H7 (cell line): ENCODE results near the gene NAPB. TPM values are rescaled to one million over a fixed set of nuclear protein-coding genes. Genes with fewer than 3 reads are reported as not detected.

Experiments
- DNase-seq: peaks from one replicate; pipeline ENCODE4 v3.0.0; 2012
- H3K27me3 ChIP-seq: 2 replicates; pipeline ENCODE4 v1.6.0; 2011; ENCODE audit warnings: mild to moderate bottlenecking, low read length; ENCODE audit not compliant: control insufficient read depth, insufficient read depth
- H3K36me3 ChIP-seq: replicated peaks from 2 replicates; pipeline ENCODE4 v1.5.1; 2011; ENCODE audit warnings: low read length; ENCODE audit not compliant: control insufficient read depth, insufficient read depth
- H3K4me3 ChIP-seq: 2 replicates; pipeline ENCODE4 v1.5.1; 2011; ENCODE audit warnings: low read depth, mild to moderate bottlenecking, control low read depth, low read length, moderate library complexity; ENCODE audit not compliant: insufficient read depth
- total RNA-seq: library from RNA; depleted of rRNA; stranded (reverse); fragments of >200 nt; shearing (Covaris generic); gene quantifications from 2 replicates; pipeline ENCODE4 v1.2.3, GENCODE V29; 2014

The NAPB gene
- total RNA-seq, 1 experiment from 2014 or later: 4.8 TPM

DNA sequence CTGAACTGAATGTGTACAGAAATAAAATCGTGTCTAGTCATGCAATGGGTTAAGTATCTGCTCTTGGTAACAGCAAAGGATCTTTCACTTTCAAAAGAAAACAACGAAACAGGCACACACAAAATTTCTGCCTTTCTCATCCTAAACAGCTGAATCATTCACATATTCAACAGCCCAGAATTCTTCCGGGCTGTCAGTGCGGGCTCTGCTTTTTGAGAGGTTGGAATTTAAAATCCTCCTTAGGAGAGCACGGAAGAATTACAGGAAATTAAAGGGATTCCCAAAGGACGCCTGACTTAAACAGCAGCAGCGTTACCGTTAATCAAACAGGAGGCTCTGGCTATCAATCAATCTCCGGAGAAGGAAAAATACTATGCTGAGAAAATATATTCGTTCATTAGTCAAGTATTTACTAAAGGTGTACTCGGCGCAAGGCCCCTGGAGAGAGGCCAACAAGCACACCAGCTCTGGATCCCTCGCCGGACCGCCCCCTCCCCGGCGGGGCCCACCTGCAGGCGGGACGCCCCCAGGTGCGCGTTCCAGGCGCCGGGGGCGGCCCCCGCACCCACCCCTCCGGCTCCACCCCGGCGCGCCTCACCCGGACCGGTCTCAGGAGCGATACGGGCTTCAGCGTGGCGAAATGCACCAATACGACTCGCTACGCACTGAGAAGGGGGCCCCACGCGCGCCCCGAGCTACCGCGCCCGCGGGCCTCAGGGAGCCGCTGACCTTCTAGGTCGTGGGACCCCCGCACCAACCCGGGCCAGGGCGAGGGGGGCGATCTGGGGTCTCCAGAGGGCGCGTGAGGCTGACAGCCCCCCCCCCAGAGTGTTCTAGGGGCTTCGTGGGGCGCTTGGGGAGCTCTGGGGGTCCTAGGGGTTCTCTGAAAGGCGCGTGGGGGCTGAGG, 1.0 kb downstream of the NAPB start:
- H3K36me3 ChIP-seq: no peaks in the 10 kb centered on the region
- H3K27me3 ChIP-seq: no peaks in the 10 kb centered on the region
- DNase-seq: peak; percentile 70
- H3K4me3 ChIP-seq: peak overlapping the region; percentile 95

DNA sequence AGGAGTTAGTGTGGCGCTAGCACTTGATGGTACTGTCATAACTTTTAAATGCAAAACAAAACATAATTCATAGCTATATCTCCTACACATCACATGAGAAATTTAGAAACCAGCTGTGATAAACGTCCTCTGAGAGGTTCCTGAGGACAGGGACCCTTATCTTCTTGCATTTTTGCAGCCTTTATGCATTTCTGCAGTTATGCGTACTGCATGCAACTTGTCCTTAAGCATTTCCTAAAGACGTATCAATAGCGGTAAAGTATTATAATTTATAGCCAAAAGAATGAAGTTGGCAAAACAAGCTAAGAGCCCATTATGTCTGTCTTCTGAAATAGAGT, 1.7 kb downstream of the NAPB start:
- Histone ChIP-seq H3K4me3 (peak overlapping the region; percentile 95; the same call in 1 of the 2 replicates), H3K36me3 (no peaks in the 10 kb centered on the region), H3K27me3 (no peaks in the 10 kb centered on the region)
- no peak for DNase-seq

DNA sequence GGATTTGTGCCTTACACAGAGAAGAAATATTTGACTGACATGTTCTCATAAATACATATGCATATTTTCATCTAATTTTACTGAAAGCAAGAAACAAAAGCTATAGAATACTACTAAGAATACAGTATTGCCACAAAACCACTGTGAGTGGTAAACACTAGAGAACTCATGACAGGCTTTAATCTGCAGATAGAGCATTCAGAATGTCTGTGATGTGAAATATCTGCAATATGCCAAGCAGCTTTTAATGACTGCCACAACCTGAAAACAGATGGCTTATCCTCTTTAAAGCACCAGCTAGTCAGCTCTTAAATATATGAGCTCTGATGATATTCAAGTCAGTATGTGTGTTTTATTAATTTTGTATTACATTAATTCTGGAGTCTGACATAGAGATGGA, 3.4 kb downstream of the NAPB start:
- Histone ChIP-seq H3K36me3 (no peaks in the 10 kb centered on the region), H3K27me3 (no peaks in the 10 kb centered on the region), H3K4me3 (no peak overlapping the region)
- no peak for DNase-seq

DNA sequence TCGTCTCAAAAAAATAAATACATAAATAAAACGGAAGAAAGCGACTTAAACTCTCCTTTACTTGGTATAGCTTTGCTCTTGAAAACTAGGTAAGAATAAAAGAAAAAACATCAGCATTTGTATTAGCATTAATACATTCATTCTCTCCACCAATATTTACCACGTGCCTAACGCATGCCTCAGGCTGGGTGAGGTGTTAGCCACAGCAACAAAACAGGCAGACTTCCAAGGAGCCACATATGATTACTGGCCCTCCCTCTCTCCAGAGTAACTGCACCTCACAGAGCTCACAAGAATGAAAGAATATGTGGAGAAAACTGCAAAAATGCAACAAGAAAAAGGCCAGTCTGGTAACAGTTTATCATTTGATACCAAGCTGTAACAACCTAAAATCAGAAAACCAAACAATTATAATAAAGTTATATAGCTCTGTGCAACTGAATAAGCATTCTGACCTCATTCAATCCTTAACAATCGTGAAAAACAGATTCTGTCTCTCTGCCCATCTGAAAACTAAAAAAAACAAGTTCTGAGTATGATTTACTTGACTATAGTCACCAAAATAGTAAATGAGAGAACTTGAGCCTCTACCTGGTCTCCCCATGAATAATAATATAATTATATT, 5.2 kb downstream of the NAPB start:
- H3K27me3 ChIP-seq: no peaks in the 10 kb centered on the region
- DNase-seq: no peak
- no peaks in the 10 kb centered on the region for H3K36me3 ChIP-seq
- no peak overlapping the region for H3K4me3 ChIP-seq

DNA sequence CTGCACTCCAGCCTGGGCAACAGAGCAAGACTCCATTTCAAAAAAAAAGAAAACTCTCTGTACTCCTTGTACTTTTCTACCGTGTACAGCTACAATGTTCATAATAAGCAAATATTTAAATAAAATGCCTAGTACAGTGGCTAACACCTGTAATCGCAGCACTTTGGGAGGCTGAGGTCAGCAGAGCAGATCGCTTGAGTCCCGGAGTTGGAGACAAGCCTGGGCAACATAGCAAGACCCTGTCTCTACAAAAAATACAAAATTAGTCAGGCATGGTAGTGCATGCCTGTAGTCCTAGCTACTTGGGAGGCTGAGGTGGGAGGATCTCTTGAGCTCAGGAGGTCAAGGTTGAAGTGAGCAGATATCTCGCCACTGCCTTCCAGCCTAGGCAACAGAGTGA, 5.7 kb downstream of the NAPB start:
- Histone ChIP-seq H3K36me3 (no peaks in the 10 kb centered on the region), H3K4me3 (no peak overlapping the region), H3K27me3 (no peaks in the 10 kb centered on the region)
- no peak for DNase-seq

DNA sequence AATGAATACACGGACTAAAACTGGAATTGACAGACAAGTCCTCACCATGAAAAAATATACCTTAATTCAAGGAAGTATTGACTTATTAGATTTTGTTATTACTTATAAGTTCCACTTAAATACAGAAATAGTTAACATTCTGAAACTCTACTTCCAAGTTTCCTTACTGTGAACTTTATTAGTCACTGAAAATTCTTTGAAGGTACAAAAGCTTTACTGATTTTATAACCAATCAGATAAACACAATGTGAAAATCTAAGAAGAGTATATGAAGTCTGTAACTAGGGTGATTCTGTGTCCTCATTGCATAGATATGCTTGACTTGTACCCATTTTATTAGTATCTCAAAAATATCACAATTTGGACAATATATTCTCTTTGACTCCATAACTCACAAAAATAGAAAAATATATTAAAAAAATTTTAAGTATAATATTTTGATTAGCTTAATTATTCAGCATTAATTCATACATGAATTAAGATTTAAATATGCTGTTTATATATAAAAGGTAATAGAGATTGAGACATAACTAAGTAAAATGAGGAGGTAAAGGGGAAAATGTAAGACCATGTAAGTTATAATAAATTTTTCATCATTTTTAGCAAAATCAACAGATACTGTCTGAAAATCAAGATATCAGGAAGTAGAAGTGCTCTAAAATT, 6.6 kb downstream of the NAPB start:
- DNase-seq: no peak
- Histone ChIP-seq H3K4me3 (no peak overlapping the region), H3K27me3 (no peaks in the 10 kb centered on the region), H3K36me3 (no peaks in the 10 kb centered on the region)

DNA sequence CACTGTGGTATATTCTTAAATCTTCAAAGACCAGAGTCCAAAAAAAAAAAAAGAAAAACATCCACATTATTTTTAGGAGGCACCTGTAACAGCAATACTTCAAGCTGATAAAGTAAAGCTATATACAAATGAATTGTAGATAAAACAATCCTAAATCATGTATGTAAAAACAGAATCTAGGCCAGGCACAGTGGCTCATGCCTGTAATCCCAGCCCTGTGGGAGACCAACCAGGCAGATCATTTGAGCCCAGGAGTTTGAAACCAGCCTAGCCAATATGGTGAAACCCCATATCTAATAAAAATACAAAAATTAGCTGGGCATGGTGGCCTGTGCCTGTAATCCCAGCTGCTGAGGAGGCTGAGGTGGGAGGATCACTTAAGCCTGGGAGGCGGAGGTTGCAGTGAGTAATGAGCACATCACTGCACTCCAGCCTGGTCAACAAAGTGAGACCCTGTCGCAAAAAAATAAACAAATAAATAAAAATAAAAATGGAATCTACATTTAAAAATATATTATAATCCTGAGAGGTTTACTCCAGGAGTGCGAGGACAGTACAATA, 7.3 kb downstream of the NAPB start:
- no peaks in the 10 kb centered on the region for H3K36me3 ChIP-seq
- no peaks in the 10 kb centered on the region for H3K27me3 ChIP-seq
- no peak for DNase-seq
- no peak overlapping the region for H3K4me3 ChIP-seq

DNA sequence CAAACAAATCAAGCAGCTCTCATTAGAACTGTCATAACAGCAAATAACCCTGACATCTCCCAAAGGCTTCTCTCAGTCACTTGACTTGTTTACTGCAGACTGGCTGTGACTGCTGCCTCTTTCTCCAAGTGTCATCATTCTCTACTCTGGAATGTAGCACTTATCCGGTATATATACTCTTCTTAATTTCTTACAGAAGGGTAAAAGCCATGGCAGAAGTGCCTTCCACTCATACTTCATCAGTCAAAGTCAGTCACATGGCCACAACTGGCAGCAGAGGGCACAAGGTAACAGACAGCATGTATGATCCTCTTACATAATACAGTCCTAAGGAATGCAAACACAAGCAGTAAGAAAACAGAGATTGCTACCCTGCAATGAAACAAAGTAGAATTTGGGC, 9.3 kb downstream of the NAPB start:
- no peak overlapping the region for H3K4me3 ChIP-seq
- no peak for DNase-seq
- H3K27me3 ChIP-seq: no peaks in the 10 kb centered on the region
- no peaks in the 10 kb centered on the region for H3K36me3 ChIP-seq

DNA sequence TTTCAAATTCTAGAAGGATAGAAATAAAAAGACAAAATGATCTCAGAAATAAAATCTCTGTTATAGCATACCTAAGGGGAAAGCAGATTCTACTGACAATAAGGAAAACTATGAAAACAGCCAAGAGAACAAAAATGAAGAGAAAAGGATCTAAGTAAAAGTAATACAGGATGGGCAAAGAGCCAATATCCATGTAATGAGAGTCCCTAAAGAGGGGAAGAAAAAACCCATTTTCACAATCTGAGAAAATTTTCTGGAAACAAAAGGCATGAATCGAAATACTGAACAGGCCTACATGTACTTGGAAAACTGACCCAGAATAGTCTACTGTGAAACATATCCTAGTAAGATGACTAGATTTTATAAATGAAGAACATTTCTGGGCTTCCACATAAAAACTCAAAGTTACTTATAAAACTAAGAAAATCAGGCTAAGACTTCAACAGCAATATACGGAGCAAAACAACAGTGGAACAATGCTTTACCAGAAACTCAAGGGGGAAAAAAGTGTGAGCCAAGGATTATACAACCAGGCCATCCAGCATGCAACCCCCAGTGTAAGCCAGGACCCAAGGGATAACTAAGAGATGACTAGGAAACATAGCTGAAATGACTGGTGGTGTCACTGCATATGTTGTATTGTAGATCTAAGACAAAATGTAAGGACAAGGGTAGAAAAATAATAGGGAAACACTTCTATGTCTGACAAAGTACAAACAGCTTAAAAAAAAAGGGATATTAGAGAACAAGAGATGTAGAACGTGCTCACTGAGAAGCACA, 10.2 kb downstream of the NAPB start:
- DNase-seq: no peak
- Histone ChIP-seq H3K27me3 (no peaks in the 10 kb centered on the region), H3K36me3 (no peaks in the 10 kb centered on the region)

DNA sequence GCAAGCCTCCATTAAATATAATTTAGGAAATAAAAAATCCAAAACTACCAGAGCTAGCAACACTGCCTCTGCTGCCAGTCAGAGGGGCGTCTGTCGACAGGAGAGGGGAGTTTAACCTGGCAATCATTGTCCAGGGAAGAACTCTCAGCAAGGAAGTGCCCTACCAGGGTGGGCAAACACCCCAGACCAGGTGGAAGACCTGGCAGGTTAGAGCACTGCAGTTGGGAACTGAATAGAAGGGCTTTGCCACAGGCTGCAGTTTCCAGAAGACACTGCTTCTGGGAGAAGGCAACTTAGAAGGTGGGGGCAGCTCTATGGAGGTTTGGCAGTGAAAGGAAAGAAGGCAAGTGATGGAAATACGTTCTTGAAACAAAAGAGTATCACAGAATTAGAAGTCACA, 11.5 kb downstream of the NAPB start:
- Histone ChIP-seq H3K36me3 (no peaks in the 10 kb centered on the region), H3K27me3 (no peaks in the 10 kb centered on the region), H3K4me3 (no peak overlapping the region)
- DNase-seq: no peak

More for the DNA sequence above, 10.2 kb downstream of the NAPB start:
- no peak overlapping the region for H3K4me3 ChIP-seq

DNA sequence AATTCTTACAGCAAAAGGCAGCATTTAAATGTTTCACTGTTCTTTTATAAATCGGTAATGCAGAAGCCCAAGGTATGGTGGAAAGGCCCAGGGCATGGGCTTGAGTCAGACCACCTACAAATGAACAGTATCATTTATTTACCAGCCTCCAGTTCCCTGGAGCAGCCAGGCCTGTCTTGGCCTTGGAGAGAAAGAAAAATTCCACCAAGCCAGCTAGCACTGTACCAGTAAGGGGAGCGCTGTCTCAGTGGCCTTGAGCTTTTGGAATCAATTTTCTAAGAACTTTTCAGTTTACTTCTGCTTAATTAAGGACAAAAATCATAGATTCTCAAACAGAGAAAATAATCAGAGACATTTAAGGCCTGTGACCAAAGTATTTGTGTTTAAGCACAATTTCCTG, 12.3 kb downstream of the NAPB start:
- no peaks in the 10 kb centered on the region for H3K27me3 ChIP-seq
- H3K36me3 ChIP-seq: no peaks in the 10 kb centered on the region
- no peak overlapping the region for H3K4me3 ChIP-seq
- no peak for DNase-seq

DNA sequence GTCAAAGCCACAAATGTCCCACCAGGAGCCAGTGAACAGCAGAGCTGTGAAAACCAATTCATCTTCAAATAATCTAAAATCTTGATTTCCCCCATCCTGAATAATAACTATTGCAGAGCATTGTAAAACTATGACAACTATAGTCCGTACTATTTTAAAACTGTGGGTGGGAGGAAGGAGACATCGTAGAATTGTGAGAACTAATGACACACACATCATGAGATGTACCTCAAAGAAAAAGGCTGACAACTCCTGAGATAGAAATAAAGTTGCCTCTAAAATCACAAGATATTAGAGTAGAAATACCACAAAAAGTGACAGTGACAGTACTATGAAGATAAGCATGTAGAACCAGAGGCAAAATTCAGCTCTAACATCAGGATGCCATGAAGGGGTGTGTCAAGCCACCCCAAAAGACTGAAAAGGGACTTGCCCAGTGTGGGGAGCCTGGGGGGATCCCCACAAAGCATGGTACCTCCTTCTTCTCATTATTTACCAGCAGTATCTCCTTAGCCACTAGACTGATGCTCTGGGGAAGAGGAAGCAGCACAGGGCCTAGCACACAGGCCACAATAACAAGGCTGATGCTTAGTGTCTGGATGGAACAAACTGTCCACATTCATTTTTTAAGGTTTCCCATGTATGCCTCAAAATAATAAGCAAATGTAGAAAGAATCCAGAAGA, 13.4 kb downstream of the NAPB start:
- H3K27me3 ChIP-seq: no peaks in the 10 kb centered on the region
- H3K4me3 ChIP-seq: no peak overlapping the region
- no peaks in the 10 kb centered on the region for H3K36me3 ChIP-seq
- DNase-seq: no peak

DNA sequence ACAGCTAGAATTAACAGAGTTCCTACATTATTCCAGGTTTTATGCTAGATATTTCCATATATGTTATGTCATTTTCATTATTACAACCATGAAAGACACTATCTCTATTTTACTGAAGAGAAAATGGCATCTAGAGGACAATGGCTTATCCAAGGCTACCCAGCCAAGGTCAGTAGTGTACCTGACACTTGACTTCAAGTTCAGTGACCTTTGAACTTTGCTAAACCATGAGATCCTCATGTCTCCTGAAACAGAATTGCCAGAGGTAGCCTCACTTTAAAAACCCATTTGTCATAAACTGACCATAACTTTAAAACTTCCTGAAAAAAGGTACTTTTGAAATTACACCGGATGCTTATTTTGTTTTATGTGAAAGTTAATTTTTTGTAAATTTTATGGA, 14.4 kb downstream of the NAPB start:
- no peaks in the 10 kb centered on the region; the same call in 1 of the 2 replicates for H3K36me3 ChIP-seq
- no peak overlapping the region for H3K4me3 ChIP-seq
- DNase-seq: no peak

DNA sequence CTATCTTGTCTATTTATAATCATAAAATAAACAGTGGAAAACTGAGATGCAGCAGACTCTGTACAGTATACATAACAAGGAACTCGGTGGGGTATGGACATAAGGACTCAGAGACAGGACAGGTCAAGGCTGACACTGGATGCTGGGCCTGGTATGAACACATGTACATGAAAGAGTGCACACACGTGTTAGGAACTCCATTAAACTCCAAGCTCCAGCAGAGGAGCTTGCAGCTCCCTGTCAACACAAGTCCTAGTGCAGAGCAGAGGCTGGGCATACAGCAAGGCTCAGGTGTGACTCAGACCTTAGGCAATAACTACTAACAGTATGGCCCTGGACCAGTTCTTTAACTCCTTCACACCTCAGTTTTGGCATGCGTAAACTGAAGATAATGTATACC, 17.1 kb downstream of the NAPB start:
- no peak overlapping the region for H3K4me3 ChIP-seq
- no peak for DNase-seq
- no peaks in the 10 kb centered on the region for H3K27me3 ChIP-seq
- H3K36me3 ChIP-seq: no peaks in the 10 kb centered on the region; the same call in none of the 2 replicates

More for the DNA sequence above, 14.4 kb downstream of the NAPB start:
- no peaks in the 10 kb centered on the region for H3K27me3 ChIP-seq
